ENCODE measurements around the gene ADAT3.

The ADAT3 gene

DNA sequence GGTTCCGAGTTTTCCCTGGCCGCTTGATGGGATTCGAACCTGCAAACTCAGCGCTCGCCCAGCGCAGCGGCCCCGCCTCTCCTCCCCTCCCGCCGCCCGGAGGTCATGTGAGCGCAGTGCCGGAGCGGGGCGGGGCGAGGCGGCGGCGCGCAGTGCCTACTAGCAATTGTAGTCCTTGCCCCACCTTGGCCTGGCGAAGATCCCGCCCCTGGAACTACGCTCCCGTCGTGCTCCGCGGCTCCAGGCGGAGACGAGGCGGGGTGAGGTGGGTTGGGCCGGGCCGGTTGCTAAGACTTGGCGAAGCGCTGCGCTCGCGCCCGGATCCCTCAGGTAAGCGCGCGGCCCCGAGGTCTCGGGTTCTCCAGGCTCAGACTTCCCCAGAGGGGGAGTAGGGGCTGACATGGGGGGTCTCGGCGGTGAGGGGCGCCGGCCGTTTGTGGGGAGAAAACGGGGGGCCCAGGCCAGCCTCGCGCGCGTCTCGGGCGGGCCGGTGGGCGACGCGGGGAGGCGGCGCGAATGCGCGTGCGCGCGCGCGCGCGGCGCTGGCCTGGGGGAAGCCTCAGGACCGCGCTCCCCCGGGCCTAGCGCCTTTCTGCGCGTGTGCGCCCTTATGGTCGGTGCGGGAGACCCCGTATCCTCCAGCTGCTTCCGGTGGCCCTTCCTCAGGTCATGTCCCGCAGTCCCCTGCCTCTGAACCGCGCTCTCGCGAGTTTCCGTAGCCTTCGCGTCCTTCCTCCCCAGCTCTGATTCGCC, at the start of gene ADAT3, which contains the start of gene SCAMP4:
Gene ADAT3 (plus strand): TSS at position 290 of the 753 bp plus-strand sequence. CDS start 6,649 bp downstream, outside the sequence.
Gene SCAMP4 (plus strand): TSS at position 290 of the 753 bp plus-strand sequence. CDS start 9,621 bp downstream, outside the sequence.
- peak; percentile 93 for DNase-seq

DNA sequence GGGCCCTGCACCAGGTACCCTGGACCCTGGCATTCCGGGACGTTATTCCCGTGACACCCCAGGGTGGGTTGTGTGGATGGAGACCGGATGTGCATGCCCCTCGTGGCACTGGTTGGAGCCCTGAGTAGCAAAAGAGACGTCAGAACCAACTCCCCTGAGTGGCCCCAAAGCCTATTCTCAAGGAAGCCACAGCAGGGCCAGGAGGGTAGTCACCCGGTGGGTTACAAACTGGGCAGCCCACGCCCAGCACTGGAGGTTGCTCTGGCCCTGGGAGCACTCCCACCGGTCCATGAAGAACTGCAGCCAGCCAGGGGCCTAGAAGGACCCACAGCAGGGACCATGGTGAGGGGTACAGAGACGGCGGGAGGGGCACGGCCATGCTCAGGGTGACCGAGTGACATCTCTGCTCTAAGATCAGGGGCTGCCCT, 49.4 kb upstream of the ADAT3 start:
- no peak for DNase-seq

DNA sequence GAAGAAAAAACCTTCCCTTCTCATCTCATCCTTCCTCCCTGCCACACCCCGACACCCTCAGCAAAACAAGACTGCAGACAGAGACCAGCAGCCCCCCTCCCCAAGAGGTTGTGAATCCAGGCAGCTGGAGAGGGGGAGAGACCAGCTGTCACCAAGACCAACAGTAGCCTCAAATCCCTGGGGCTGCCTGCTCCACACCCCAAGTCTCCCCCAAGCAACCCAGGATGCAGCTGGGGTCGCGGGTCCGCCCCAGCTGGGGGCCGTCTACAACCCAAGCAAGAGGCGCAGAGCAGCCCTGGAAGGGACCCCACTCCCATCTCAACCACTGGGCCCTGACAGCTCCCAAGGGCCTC, 48.9 kb upstream of the ADAT3 start:
- DNase-seq = no peak

DNA sequence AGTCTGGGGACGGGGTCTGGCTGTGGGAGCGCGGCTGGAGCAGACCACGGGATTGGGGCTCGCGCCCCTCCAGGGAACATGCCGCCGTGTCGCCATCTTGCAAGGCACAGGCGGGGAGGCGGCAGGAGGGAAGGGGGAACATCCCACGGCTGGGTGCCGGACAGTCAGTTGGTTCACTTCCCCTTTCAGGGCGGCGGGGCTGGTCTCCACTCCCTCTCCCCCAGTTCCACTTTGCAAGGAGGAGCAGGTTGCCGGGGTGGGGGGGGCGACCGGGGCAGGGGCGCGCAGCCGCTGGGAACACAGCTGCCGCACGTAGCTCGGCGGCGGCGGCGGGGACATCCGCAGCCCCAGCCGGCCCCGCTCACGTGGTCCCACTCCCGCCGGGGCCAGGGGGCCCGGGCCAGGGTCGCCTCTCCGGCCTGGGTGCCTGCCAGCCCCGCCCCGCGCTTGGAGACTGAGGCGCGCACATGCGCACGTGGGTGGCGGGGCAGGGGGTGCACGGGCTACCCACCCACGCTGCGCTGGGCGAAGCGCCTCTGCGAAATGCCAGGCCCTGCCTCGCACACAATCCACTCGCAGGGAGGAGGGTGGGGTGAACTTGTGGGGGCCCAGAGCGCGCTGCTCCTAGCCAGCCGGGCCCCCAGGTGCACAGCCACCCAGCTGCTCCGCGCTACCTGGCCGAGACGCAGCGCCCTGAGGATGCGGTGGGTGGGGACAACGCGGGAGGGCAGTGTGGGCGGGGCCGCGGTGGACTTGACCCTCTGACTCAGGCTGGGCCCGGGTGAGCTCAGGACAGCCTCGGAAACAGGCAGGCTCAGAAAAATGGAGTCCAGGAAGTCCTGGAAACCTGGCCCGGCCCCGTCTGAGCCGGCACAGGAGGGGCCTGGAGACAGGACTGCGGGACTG, 48.2 kb upstream of the ADAT3 start:
- no peak for DNase-seq

DNA sequence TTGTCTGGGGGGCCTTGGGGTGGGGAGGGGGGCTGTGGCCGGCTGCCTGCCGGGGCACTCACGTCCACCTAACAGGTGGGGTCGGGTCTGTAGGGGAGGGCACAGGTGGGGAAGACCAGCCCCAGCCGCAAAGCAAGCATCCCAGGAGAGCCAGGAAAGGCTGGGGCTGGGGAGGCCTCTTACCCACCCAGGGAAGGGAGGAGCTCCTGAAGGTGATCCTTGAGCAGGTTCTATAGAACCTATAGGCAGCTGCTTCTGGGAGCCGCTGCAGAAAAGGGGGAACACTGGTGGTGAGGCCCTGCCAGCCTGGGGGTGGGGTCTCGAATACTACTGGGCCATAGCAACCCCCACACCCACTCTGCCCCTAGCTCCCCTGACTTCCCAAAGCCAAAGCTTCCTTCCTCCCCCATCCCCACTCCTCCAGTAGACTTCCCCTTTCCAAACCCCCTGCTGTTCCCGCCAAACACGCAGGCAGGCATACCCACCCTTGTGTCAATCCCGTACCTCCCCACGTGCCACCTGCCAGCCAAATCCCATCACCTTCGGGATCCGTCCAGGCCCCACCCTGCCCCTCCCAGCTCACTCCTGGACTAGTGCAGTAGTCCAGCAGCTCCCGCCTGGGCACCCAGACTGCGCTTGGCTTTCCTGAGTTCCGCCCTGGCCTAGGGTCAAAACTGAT, 47.4 kb upstream of the ADAT3 start:
- no peak for DNase-seq

DNA sequence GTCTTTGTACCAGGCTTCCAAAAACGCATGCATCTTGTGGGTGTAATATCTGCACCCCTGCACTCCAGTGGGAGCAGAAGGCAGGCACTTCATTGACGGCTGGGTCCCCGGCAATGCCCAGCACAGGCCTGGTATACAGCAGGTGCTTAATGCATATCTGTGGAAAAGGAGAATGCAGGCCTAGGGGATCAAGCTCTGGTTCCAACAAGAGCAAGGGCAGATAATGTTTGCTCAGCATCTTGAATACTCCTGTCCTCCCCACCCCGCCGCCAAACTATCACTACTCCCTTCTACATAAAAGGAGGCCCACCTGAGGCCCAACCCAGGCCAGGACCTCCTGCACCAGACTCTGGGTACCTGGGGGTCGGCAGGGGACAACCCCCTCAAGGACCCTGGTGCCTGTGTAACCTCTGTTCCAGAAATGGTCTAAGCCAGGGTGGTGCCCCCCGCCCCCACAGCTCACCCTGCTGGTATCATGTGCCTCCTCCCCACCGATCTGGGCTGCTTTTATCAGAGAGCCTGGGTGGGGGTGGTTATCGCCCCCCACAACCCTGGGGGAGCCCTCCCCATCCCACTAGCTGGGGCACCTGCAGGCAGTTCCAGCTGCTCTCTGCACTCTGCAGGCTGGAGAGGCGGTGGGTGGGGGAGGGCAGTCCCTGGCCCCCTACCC, 46.7 kb upstream of the ADAT3 start:
- DNase-seq = no peak

DNA sequence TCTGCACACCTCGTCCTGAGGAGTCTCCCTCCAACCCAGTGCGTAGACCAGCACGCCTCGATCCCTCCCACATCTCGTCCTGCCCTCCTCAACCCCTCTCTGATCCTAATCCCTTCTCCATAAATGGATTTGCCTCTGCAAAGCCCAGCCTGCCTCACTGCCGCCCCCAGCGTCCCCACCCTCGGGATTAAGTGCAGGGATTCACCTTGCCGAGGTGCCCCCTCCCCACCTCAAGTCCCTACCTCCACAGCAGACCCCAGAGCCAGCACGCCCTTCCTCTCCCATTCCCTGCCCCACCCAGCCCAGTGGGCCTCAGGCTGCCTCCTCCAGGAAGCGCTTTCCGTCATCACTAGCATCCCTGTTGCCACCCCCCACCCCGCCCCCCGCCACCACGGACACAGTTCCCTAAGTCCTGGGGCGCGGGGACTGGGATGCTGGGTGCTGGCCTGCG, 45.8 kb upstream of the ADAT3 start:
- no peak for DNase-seq

DNA sequence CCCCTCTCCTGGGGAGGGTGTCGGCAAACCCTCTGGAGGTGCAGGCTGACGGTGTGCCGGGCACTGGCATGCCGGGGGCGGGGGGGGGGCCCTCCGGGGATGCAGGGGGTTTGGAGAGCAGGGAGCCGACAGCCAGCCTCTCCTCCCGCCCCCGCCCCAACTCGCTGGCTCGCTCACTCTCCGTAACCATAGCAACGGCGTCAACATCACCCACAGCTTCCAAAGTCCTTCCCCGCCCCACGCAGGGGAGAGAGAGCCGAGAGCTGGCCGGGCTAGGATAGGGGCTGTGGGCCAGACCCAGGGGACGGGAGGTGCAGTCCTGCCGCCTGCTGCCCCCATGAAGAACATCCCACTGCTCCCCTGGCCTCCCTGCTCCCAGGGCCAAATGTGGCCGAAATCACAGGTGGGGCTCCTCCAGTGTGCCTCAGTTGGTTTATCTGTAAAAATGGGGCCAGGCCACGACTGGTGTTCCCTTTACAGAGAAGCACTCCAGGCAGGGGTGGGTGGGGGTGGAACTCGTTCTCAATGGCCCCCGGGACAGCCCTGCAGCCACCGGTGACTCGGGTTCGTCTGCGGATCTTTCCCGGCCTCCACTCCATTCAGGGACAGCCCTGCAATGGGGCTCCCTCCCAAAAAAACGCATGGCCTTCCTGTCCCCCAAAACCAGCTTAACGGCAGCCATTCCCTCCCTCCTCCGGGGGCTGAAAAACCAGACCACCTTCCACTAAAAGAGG, 45.0 kb upstream of the ADAT3 start:
- DNase-seq = no peak

DNA sequence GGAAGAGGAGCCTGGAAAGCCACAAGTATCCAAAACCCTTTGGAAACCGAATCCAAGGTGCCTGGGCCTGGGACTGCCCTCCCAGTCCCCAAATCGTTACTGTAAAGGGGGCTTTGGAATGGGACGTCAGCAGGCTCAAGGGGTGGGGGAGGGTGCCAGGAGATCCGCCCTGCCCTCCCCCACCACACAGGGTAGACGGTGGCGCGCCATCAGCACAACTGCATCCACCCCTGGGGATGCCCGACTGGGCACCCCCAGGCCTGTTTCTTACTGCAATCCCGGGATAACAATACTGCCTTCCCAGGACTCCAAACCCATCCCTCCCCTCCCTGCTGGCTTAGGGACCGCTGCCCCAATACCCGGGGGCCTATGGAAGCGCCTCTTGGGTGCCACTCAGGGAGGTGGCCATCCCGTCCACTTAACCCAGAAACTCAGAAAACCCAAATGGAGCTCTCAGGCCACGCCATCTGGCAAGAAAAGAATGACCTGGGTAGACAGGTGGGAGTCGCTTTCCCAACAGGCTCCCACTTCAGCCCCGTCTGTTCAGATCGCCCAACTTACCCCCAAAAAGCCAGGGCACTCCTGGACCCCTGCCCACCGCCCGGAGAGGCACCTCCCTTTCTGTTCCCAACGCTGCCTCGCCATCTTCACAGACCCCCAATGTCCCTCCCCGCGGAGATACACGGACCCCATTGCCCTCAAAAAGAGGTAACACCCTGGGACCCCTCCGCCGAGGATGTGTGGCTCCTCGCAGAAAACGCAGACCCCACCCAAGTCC, 44.2 kb upstream of the ADAT3 start:
- DNase-seq = no peak

DNA sequence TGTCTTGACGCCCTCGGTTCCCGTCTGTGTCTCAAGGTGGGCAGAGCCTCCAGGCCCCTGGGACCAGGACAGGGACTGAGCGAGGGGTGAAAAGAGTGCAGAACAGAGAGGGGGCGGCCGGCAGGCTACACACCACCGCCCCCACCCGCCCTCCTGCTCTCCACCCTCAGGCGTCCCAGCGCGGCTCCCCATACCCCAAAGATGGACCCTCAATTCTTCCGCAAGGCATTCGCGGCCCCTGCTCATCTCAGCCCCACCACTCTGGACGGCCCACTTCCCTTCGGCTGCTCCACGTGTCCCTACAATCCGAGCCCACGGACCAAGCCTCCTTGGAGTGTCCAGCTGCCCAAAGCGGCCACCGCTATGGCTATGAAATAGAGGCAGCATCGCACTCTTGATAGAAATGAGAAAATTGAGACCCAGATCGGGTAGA, 43.6 kb upstream of the ADAT3 start:
- DNase-seq = no peak

DNA sequence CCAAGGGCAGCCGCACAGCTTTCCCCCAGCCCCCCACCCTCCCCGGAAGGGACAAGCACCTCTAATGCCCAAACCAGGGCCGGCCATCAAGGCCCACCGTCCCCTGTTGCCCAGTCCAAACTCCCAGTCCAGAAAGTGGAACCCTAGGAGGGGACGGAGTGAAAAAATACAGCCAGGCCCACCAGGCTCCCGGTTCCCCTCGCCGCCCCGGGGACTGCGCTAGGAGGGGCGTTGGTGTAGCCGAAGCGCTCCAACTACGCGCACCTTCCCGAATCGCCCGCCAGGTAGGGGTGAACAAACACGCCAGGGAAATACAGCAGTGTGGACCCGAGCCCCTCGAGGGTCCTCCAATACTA, 43.2 kb upstream of the ADAT3 start:
- no peak for DNase-seq

DNA sequence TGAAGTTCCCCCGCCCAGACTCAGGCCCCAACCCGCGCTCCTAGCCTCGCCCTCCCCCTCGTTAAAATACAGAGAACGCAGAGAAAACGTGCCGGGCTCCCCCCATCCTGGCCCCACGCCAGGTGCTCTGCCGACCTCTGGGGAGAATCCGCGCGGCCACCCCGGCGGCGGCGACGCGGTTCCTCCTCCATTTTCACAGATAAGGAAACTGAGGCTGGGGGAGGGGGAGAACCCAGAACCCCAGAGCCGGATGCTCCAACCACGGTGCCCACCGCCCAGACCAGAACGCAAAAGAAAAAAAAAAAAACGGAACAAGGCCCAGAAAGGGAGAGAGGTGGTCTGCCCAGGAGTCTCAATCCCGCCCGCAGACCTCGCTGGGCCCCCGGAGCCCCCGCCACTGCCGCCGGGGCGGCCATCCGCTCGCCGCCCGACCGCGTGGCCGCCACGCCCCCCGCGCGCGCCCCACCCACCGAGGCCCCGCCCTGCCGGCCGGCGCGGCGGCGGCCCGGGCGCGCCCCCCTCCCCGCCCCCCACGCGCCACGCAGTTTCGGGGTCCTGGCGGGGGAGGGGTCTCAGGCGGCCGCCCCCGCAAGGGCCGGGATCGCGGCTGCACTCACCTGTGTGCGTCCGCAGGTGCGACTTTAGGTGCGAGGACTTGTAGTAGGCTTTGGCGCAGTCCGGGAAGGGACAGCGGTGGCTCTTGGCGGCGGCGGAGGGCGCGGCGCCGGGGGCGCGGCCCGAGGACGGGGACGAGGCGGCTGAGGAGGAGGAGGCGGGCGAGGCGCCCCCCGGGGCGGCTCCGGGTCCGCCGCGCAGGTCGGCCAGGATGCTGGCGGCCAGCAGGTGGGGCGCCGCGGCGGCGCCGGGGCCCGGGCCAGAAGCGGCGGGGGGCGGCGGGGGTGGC, 42.5 kb upstream of the ADAT3 start:
- no peak for DNase-seq

DNA sequence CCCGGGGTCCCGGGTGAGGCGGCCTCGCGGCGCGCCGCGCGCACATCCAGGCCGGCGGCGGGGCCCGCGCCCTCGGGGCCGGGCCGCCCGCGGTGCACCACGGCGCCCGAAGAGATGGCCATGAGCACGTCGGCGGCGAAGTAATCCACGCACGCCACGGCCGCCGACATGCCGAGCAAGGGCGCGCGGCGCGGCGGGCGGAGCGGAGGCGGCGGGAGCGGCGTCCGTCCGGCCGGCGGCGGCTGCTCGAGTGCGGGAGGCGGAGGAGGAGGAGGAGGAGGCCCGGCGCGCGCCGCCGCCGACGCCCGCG, 41.9 kb upstream of the ADAT3 start, which contains the start of gene KLF16:
Gene KLF16 (minus strand): TSS at position 252 of the 310 bp plus-strand sequence. CDS start 82 bp downstream, at position 170.
- DNase-seq = no peak

DNA sequence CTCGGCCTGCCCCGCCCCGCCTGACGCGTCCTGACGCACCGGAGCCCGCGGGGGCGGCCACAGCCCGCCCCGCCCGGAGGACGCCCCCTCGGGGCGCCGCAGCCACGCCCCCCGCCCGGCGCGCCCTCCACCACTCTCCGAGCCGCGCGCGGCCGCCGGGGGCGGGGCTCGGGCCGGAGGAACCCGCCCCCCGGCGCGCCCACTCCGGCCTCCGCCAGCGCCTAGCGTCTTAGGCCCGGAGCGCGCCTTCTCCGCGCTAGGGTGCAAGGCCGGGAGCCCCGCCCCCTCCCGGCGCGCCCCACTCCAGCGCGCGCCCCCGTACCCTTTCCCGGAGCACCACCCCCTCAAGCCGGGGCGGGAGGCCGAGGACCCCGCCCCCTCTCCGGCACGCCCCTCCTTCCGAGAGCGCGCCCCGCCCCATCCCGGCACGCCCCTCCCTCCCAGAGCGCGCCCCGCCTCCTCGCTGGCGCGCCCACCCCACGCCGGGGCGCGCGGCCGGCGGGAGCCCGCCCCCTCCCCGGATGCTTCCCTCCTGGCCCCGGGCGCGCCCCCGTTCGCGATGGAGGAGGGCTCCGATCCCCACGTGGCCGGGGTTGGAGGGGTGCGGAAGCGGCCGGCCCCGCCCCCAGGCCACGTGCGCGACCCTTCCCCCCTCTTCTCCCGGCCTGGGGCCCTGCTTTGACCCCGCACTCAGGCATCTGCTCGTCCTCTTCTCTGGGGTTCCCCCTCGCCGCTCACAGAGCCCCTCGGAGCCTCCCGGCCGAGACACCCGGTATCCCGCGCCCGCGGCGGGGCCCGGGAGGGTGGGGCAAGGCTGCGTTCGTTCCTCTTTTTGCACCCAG, 41.3 kb upstream of the ADAT3 start:
- peak; percentile 81 for DNase-seq

DNA sequence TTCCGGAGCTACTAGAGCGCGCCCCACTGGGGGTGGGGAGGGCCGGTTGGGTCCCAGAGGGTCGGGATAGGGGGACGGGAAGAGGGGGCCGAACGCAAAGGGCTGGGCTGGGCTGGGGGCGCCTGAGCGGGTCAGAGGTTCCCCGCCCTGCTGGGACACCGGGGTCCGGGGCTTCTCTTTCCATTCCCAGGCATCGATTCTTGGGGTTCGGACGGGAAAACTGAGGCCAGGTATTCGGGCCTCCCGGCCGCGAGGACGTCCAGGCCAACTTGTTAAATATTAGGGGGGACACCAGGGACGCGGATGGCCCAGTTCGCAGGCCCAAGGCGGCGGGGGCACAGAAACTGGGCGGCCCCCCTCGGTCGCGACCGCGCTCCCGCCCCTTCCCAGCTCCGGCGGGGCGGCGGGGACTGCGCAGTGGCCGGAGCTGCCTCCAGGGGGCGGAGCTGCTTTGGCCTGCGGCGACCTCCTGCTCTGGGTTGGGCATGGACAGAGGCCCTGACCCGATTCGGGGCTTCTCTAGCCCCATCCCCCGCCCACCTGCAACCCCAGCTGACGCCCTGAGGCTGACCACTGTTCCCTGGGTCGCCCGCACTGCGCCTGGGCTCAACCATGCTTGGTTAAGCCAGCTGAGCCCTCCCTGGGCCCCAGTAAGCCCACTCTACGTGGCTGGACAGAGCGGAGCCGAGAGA, 40.6 kb upstream of the ADAT3 start:
- no peak for DNase-seq

DNA sequence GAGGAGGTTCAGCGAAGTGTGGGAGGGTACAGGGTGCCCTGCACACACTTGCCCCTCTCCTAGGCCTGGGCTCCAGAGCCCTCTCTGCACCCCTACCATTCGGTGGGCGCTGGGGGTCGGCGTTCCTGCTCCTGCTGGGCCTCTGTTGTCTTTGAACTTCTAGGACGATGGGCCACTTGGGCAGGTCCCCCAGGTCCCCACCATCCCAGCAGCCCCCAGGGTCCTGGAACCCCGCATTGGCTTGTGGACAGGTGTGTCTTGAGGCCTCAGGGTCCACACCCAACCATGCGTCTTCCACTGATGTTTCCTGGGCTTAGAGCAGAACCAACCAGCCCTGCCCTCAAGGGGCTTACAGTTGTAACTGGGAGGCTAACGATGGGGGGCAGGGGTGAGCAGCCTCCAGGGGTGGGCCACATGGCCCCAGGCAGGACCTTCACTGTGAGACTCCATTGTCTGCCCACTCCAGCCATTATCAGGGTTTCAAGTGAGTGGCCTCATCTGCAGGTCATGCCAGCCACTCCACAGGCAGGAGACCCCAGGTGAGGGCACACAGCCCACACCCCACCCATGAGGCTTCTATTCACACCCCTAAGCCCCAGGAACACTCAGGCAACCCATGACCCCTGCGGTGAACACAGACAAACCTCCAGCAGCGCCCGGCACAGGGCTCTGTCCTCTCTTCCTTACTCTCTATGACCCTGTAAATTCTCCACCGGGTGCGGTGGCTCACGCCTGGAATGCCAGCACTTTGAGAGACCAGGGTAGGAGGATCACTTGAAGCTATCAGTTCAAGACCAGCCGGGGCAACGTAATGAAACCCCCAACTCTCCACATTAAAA, 39.8 kb upstream of the ADAT3 start:
- DNase-seq = no peak

DNA sequence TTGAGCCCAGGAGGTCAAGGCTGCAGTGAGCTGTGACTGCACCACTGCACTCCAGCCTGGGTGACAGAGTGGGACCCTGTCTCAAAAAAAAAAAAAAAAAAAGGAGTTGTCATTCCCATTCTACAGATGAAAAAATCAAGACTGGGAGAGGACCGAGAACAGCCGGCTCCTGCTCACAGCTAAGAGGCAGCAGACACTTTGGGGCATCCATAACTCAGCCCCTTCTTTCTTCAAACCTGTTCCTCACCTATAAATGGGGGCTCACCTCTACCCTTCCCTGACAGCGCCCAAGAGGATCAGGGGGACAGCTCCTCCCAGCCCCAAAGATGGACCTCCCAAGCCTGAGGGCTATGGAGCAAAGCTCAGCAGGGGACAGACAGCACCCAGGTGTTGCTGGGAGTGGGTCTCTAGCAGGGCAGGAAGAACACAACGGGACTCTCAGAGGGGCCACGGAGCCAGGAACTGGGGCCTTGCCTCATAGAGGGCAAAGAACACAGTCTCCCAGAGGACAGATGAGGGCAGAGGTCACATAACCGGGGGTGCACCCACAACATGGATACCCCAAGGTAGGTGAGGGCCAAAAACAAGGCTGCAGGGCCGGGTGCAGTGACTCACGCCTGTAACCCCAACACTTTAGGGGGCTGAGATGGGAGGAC, 38.4 kb upstream of the ADAT3 start:
- DNase-seq = no peak

Data from NCI-H2029 treated with DMSO at 0.1 percent for 48 hours (cell line).